Activated T-cell treated with anti-CD3 and anti-CD28 coated beads for 1 hour (primary cell): Measurements from ENCODE around the gene ZNF514.
A peak's percentile ranks its signal among the peaks of the same experiment; 100 is the strongest.

Experiments
- DNase-seq: peaks from one replicate; pipeline ENCODE4 v3.0.0-alpha.2; 2020; ENCODE audit warnings: low read depth

ZNF514 gene

DNA sequence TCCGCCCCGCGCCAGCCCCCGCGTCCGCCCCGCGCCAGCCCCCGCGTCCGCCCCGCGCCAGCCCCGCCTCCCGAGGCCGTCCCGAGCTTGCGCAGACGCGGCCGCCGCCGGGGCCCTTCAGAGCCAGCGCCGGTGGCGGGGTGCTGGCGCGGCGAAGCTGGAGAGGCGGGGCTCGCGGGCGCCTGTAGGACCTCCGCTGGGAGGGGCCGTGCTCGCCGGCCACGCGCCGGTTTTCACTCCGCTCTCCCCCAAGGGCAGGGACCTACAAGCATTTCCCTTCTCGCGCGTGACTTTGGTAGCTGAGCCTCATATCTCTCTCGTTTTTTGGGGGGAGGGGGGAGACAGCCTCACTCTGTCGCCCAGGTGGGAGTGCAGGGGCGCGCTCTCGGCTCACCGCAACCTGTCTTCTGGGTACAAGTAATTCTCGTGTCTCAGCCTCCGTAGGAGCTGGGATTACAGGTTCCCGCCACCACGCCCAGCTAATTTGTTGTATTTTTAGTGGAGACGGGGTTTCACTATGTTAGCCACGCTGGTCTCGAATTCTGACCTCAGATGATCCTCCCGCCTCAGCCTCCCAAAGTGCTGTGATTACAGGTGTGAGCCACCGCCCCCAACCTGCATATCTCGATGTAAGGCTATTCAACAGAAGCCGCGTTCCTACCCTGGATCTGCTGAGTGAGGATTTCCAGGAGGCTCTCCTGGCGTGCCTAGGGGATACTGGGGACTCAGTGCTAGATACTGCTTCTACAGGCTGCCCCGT, at the start of gene ZNF514:
Gene ZNF514, minus strand, starts transcription at position 159 of the 760 bp plus-strand sequence. CDS start 6,595 bp downstream, outside the sequence.
- DNase-seq = peak; percentile 62

DNA sequence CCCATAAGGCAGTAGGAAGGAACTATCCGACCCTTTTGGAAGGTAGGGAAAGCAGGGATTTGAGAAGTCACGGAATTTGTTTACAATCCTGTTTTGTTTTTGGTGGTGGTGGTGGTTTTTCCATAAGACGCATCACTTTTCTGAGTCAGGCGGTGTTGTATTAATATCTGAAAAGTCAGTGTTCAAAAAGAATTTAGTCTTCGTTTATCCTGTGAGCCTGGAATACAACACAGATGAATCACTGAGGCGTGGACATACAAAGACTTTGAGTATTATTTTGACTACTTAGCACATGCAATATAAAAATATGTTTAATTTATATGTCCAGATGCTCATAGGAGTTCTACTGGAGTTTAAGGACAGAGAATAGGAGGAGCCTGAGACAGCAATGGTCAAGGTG, 48.5 kb upstream of the ZNF514 start:
- DNase-seq = no peak

DNA sequence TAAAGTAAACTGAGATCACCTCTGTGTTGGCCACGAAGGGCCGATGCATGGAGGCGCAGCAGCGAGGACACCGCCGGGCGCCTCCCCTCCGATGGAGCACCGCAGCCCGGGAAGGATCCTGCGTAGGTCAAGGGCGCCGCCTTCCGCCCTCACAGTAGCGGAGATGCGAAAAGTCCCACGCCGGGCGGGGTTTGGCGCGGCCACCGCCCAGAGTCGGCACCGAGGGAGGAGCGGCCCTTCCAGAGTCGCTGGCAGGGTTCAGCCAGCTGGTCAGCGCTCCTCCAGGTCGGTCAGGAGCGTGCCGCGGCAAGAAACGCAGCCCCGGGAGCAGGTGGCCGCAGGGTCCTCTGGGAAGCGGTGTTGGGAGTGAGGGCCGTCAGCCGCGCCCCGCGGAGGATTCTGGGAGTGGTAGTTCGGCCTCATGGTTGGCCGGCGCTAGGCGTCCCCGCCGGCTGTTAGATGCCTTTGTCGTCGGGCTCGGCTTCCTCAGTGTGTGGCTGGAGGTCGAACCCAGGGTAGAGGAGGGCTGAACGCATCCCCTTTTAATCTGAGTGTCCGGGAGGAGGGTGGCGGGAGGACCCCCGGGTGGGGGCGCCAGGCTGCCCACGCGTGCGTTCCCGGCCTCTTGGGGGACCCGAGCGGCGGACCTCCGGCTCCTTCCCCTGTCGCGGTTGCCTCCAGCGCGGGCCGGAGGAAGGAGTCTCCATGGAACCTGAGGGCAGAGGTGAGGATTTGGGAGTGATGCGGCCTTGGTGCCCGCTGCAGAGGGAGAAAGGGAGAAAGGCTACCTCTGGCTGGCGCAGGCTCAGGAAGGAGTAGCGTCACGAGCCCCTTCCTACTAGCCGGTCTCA, 47.7 kb upstream of the ZNF514 start, which contains the start of gene ZNF892:
Gene ZNF892, plus strand, starts transcription at position 411 of the 851 bp plus-strand sequence. Its CDS starts 295 bp downstream, at position 706.
- DNase-seq = peak; percentile 69

DNA sequence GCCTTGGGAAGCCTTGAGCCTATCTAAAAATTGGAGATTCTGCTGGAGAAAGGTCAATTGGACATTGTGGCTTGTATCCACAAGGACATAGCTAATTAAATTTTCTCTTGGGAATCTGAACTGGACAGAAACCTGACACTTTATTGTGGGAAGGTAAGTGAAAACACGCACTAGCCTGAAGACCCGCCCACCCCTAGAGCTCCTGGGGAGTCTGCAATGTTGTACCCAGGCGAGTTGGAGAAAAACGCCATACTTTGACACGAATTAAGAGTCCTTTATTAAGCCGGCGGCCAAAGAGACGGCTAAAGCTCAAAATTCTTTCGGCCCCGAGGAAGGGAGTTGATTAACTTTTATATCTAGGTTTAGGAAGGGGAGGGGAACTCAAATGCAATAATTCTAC, 46.4 kb upstream of the ZNF514 start:
- no peak for DNase-seq

DNA sequence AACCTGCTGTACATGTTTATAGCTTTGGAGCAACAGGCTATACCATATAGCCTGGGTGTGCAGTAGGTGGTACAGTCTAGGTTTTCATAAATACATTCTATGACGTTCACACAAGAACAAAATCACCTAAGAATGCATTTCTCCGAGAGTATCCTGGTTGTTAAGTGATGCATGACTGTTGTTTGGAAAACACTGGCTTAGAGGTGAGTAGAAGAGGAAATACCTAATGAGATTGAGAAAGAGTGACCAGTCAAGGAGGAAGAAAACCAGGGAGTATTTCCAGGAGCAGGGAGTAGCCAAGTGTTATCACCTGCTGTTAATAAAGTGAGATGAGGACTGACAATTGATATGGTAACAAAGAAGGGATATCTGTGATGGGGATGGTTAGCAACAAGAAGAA, 44.7 kb upstream of the ZNF514 start:
- no peak for DNase-seq

DNA sequence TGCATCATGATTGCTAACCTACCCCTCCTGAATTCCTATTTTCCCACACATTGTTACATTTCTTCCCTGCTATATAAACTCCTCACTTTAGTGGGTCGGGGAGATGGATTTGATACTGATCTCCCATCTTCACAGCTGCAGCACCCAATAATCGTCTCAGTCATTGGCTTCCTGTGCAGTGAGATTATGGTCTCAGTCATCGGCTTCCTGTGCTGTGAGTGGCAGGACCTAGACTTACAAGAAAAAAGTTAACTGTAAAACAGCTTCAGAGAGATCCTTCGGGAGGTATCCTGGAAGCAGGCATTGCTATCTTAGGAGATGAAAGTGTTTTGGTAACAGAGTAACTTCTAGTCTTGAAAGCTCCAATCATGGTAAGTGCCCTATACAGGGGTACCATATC, 44.3 kb upstream of the ZNF514 start:
- no peak for DNase-seq

DNA sequence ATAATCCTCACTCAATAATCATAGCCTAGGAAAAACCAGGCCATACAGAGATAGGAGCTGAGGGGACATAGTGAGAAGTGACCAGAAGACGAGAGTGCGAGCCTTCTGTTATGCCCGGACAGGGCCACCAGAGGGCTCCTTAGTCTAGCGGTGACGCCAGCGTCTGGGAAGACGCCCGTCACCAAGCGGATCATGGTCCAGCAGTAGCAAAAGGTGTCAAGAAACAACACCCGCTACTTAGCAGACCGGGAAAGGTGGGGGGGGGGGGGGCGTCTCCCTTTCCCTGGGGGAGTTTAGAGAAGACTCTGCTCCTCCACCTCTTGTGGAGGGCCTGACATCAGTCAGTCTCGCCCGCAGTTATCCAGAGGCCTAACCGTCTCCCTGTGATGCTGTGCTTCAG, 33.3 kb upstream of the ZNF514 start:
- DNase-seq = peak; percentile 23

DNA sequence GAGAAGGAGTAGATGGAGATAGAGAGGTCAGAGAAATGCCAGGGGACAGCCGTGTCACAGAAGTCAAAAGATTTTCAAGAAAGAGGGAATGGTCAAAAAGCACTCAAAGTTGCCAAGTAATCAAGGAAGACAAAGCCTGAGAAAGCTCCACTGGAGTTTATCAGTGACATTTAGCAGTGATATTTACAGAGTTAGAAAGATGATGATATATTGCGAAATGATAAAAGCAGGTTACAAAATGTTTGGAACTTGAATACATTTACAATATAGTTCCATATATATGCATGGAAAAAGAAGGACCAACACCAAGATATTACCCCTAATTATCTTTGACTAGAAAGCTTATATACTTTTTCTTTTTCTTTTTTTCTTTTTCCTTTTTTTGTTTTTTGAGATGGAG, 26.3 kb upstream of the ZNF514 start:
- DNase-seq = no peak

DNA sequence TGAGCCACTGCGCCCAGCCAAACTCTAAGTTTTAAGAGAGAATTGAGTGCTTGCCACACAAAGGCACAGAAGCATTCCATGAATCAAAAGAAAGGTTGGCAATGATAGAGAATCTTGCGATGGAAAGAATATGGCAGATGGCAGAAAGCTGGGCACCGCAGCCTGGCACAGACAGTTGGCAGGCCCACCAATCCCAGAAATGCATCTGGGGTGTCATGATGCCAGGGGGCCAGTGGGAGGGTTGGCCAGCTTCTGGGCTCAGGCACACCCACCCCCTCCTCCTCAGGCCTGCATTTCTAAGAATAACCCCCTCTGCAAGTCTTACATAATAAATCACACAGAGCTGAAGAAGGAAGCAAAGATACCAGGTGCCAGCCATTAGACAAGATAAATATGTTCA, 25.5 kb upstream of the ZNF514 start:
- no peak for DNase-seq

DNA sequence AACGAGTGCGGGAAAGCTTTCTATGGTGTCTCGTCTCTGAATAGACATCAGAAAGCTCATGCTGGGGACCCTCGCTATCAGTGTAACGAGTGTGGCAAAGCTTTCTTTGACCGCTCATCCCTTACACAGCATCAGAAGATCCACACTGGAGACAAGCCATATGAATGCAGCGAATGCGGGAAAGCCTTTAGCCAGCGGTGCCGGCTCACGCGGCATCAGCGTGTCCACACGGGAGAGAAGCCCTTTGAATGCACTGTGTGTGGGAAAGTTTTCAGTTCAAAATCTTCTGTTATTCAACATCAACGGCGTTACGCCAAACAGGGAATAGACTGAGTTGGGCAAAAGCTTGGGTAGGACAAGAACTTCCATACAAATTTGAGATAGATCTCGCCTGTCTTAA, 22.1 kb upstream of the ZNF514 start:
- DNase-seq = no peak

DNA sequence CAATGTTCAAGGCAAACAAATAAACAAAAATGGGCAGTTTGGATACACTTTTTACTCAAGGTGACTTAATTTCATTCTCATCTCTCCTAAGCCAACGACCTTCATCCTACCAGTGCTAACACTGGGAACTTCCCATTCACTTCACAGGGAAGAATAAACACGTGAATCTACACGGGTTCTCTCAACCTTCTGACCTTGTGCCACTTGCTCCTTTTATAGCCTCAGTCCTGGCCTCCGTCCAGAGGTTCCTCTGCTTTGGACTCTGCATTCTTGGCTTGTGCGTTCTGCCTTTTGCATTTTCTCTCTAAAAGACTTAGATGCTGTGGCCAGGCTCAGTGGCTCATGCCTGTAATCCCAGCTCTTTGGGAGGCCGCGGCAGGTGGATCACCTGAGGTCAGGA, 19.8 kb upstream of the ZNF514 start:
- DNase-seq = no peak

DNA sequence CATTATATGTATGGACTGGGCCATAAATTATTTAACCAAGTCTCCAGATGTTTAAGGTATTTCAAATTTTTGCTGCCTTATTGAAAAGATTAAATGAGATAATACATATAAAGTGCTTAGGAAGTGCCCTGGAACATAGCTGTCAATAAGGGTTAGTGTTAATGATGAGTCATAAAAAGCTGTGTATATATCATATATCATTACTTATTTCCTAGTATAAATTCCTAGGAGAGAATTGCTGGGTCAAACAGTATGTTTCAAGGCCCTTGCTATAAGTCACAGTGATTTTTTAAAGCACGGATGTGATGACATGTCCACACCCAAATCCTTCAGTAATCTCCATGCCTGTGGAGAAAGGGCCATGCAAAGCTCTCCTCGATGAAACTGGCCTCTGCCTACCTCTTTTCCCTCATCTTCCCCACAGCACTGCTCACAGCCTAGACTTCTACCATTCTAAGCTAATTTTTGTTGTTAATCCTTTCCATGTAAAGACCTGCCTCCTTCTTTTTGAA, 14.4 kb upstream of the ZNF514 start:
- DNase-seq = no peak

DNA sequence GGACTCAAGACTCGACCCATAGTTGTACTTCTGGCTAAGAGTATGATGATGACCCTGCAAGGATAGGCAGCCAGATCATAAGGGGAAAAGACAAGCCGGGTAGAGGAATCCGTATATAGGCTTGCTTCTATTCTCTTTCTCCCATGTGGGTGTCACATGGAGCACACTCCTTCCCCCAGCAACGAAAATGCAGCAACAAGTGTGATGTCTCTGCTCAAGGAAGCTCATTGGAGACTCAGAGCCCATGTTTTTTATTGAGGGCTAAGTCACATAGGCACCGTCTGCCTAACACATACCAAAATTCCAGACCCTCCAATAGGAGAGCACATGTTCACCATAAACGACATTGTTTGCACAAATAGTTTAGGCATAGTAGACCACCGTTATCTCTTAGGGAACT, 12.3 kb upstream of the ZNF514 start:
- no peak for DNase-seq

DNA sequence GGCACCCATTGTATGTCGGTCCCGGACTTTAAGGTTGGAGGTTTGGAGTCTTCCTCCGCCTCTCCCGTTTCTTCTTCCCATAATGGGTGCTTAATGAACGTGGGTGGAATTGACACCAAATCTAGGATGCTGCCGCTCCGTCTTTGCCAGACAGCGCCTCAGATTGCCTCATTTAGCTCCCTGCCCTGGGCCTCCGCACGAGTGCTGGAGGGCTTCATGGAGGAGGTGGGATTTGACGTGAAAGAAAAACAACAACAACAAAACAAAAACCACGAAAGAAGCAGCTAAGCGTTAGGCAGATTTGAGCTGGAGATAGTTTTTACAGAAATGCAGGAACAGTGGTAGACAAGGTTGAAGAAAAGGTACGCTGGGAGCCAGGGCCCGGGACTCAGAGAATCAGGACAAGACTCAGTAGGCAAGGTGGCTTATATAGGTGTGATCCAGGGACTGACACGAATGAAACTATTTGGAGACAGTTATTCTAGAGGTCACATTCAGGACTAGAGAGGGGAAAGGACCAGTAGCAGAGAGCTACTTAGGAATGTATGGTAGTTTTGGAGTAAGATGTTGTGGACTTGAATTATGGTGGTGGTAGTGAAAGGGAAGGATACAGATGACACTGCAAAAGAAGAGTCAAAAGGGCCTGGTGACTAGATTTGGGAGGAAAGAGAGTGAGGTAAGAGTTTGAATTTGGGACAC, 6.6 kb upstream of the ZNF514 start:
- no peak for DNase-seq

DNA sequence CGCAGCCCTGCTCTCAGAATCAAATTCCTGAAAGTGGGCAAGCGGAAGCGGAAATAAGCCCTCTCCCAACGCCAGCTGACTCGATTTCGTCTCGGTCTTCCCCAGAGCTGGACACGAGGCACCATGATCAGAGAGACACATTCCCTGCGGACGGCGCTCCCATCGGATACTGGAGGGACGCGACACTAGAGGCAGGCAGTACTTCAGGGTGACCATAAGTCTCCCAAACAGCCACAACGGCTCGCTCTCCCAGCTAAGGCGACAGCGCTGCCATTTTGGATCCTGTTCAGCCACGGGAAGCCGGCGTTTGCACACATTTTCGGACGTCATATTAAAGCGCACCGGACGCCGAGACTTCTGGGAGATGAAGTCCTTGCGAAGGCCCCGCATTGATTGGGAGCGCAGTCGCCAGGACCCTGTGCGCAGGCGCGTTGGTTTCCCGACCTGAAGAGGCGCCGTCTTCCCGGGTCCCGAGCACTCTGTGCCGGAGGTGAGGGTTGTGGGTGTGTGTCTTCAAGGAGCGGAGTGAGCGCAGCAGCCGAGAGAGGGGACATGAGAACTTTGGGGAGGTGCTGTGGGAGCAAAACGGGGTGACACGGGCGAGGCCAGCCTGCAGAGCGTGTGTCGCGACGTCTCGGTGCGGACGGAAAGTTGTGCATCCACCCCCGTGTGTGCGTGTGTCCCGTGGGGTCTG, 5.9 kb upstream of the ZNF514 start, which contains the start of gene ZNF2:
Gene ZNF2, plus strand, starts transcription at position 439 of the 694 bp plus-strand sequence. CDS start 10,418 bp downstream, outside the sequence.
- DNase-seq = peak; percentile 97

DNA sequence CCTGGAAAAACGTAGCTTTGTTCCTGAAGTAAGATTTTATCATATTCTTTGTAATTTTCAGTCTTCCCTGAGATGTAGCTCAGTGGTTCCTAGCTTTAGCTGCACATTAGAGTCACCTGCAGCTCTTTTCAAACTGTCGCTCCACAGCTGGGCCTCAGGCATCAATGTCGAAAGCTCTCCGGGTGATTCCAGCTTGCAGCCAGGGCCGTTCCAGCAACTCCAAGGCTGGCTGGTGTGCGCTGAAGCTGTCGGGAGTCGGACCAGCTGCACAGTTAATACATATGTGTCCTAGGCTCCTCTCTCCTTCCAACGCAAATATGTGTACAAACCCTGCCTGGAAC, 5.4 kb upstream of the ZNF514 start:
- no peak for DNase-seq

DNA sequence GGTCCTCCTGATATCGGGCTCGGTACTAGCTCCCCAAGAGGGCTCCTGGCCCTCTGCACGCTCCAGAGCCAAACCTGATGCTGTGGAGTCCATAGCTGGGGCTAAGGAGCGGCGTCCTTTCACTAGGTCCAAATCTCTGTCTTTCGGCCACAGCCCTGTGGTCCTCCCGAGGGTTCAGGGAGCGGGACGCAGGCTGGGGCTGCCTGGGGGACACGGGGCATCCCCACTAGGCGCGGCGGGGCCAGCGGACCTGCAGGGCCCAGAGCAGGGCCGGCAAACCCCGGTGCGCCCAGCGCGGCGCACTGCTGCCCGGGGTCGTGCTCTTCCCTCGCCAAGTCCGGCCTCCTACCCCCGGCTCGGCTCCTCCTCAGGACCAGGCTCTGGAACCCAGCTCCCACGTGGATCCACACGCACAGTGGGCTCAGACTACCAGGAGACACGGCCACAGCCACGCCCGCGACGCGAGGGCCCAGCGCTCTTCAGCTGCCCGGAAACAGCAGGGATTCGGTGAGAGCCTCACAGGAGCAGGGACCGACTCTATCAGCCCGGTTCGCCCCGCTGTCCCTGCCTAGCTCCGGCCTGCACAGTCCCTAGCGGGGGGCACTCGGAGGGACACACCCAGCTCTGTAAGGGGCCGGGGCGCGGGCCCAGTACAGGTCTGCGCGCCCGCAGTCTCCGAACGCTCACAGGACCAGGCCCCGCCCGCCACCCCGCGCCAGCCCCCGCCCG, 593 bp downstream of the ZNF514 start:
- DNase-seq = peak; percentile 11

DNA sequence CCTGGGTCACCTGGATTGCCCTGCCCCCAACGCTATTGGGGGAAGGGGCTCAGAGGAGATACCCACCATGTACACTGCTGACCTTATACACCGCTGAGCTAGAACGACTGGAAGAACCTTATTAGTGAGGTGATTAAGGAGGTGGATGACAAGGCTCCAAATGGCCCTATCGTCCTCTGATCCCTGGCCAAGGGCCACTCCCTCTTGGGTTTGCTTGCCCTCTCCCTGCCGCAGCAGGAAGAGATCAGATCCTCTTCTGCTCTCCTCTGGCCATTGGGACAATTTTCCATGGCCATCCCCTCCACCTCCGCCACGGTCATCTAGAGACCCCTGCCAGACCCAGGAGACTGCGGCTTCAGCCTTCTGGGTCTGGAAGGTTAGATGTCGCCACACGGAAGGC, 1.2 kb downstream of the ZNF514 start:
- DNase-seq = no peak

DNA sequence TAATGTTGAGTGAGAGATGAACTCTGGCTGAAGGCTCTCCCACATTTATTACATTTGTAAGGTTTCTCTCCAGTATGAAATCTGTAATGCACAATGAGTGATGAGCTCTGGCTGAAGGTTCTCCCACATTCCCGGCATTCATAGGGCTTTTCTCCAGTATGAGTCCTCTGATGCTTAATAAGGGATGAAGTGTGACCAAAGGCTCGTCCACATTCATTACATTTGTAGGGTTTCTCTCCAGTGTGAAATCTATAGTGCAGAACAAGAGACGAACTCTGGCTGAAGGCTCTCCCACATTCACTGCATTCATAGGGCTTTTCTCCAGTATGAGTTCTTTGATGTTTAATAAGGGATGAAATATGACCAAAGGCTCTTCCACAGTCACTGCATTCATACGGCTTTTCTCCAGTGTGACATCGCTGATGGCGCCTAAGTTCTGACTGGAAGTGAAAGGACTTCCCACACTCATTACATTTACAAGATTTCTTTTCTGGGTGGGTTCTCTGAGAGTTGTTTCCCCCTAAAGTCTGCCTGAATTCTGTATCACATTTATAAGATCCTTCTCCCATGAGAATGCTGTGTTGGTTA, 10.2 kb downstream of the ZNF514 start:
- DNase-seq = no peak

DNA sequence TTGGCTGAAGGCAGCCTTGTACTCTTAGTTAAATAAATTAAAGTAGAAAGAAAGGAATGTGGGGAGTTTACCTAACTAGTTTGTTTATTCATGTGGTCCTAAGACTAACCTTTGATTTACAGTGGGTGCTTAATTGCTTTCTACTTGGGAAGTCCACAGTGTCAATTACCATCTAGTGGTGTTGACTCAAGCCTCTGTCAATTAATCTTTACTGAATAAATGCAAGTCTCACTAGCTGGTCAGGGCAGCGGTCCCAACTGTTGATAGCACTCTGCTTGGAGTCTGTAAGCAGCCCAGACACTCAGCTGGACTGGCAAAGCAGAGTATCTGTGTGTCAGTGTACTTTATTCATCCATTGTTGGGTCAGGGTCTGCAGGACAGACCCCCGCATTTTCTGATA, 15.8 kb downstream of the ZNF514 start:
- no peak for DNase-seq

DNA sequence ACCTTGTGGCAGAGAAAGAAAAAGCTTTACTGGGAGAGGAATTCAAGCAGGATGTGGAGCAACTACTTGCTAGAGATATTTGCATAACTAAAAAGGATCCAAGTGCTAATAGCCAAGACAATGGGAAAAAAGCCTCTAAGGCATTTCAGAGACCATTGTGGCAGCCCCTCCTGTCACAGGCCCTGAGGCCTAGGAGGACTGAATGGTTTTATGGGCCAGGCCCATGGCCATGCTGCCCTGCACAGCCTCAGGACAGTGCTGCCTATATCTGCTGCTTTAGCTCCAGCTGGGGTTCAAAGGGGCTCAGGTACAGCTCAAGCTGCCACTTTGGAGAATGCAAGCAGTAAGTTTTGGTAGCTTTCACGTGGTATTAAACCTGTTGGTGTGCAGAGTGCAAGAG, 20.9 kb downstream of the ZNF514 start:
- DNase-seq = no peak
